HUES64 (cell line): ENCODE results near the gene PEX11G.

Experiments used
- H3K27ac ChIP-seq: 2 replicates; pipeline ENCODE4 v1.7.0; 2013; ENCODE audit warnings: low read depth, low read length, inconsistent platforms
- H3K27me3 ChIP-seq: 2 replicates; pipeline ENCODE4 v1.6.1; 2013; ENCODE audit warnings: mild to moderate bottlenecking, low read length; ENCODE audit not compliant: insufficient read depth
- H3K36me3 ChIP-seq: 2 replicates; pipeline ENCODE4 v1.6.1; 2013; ENCODE audit warnings: mild to moderate bottlenecking, low read length; ENCODE audit not compliant: insufficient read depth
- H3K4me1 ChIP-seq: 2 replicates; pipeline ENCODE4 v1.6.1; 2013; ENCODE audit warnings: mild to moderate bottlenecking, low read length, moderate library complexity; ENCODE audit not compliant: insufficient read depth
- H3K4me3 ChIP-seq: 2 replicates; pipeline ENCODE4 v1.5.1; 2013; ENCODE audit warnings: mild to moderate bottlenecking, low read length, moderate library complexity
- H3K9ac ChIP-seq: 2 replicates; pipeline ENCODE4 v1.6.1; 2013; ENCODE audit warnings: mild to moderate bottlenecking, low read depth, low read length
- H3K9me3 ChIP-seq: 2 replicates; pipeline ENCODE4 v1.6.1; 2013; ENCODE audit warnings: low read depth, low read length; ENCODE audit not compliant: insufficient read depth
- WGBS: fragments of 150-250, 120-280 bp; methylation state at CpG from one replicate; pipeline ENCODE4 v1.1.7; 2013; ENCODE audit warnings: missing lambda C conversion rate; 5-methylcytosine and 5-hydroxymethylcytosine counted together

Gene PEX11G

DNA sequence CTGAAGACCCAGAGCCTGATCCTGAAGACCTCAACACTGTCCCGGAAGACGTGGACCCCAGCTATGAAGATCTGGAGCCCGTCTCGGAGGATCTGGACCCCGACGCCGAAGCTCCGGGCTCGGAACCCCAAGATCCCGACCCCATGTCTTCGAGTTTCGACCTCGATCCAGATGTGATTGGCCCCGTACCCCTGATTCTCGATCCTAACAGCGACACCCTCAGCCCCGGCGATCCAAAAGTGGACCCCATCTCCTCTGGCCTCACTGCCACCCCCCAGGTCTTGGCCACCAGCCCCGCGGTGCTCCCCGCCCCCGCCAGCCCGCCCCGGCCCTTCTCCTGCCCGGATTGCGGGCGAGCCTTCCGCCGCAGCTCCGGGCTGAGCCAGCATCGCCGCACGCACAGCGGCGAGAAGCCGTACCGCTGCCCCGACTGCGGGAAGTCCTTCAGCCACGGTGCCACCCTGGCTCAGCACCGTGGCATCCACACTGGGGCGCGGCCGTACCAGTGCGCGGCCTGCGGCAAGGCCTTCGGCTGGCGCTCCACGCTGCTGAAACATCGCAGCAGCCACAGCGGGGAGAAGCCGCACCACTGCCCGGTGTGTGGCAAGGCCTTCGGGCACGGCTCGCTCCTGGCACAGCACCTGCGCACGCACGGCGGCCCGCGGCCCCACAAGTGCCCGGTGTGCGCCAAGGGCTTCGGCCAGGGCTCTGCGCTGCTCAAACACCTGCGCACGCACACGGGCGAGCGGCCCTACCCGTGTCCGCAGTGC lies 30.7 kb upstream of the PEX11G start:
- Histone ChIP-seq H3K4me3 (no peak overlapping the region), H3K27ac (no peak overlapping the region), H3K4me1 (peaks cover 11% of the 10 kb centered on the region), H3K9ac (no peak overlapping the region), H3K9me3 (no peaks in the 10 kb centered on the region), H3K27me3 (no peaks in the 10 kb centered on the region), H3K36me3 (peaks cover 11% of the 10 kb centered on the region; the same call in 1 of the 2 replicates)
- 96% methylated on average over 74 of the region's 74 CpGs for WGBS

DNA sequence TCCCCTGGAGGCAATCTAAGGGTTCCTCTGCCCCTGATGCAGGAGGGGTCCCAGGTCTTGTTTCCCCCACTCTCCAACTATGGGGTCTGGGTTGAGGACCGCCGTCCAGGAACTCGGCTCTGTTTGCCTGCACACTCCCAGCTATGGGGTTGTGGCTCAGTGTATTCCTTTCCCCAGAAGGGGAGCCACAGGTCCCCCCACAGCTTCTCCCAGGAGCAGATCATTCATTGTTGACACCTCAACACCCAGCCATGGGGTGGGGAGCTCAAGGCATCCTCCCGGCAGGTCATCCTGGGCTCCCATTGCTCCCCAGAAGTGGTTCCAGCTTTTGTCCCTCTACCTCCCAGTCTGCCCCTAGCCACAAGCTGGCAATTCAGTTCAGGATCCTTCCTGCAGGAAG lies 28.0 kb upstream of the PEX11G start:
- Histone ChIP-seq H3K4me3 (peak overlapping the region; percentile 86), H3K27me3 (no peaks in the 10 kb centered on the region), H3K9me3 (no peaks in the 10 kb centered on the region), H3K36me3 (0 out of 2 replicates have a peak, but pooled peaks cover 9% of the 10 kb centered on the region), H3K4me1 (peaks cover 7% of the 10 kb centered on the region), H3K27ac (no peak overlapping the region), H3K9ac (peak overlapping the region; percentile 92)
- WGBS = 80% methylated on average over 4 of the region's 4 CpGs

DNA sequence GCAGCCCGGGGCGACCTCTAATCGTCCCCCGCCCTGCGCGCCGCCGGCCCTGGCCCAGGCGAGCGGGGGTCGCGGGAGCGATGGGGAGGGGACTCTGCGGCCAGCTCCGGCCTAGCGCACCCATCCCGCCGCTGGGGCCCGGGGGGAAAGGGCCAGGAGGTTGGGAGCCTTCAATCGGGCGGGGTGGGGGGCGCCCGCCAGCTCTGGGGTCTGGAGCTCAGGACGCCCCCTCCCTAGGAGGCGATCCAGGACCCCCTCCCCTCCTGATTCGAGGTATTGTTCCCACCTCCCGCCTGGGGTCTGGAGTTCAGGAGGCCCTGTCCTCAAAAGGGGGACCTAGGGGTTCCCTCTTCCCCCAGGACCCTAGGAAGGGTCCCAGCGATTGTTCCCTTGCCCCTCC lies 27.5 kb upstream of the PEX11G start:
- WGBS = 2% methylated on average over 25 of the region's 28 CpGs
- Histone ChIP-seq H3K36me3 (0 out of 2 replicates have a peak, but pooled peaks cover 9% of the 10 kb centered on the region), H3K4me3 (peak overlapping the region; percentile 86), H3K4me1 (peaks cover 7% of the 10 kb centered on the region), H3K9me3 (no peaks in the 10 kb centered on the region), H3K9ac (peak overlapping the region; percentile 92), H3K27ac (peak overlapping the region; percentile 49; the same call in 1 of the 2 replicates), H3K27me3 (no peaks in the 10 kb centered on the region)

DNA sequence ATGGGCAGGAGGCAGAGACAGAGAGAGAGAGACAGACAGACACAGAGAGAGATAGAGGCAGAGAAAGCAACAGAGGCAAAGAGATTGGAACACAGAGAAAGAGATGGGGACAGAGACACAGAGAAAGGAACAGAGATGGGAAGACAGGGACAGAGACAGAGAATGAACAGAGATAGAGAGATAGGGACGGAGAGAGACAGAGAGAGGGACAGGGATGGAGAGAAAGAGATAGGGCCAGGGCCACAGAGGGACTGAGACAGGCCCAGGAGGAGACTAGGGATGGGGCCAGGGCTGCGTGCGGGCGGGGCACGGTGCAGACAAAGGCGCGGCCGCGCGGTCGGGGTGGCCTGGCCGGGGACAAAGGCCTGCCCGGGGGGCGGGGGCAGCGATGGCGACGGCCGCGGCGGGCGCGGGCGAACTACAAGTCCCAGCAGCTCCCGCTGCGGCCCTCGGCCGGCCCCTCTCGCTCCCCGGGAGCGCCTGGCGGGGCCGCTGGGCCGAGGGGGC lies 26.9 kb upstream of the PEX11G start, which contains the start of gene ZNF358:
Gene ZNF358, plus strand, starts transcription at position 459 of the 507 bp plus-strand sequence. CDS start 3,140 bp downstream, outside the sequence.
- WGBS = 2% methylated on average over 33 of the region's 33 CpGs
- H3K9me3 ChIP-seq = no peaks in the 10 kb centered on the region
- H3K27ac ChIP-seq = peak within 1 kb of the TSS; percentile 49; the same call in 1 of the 2 replicates
- peaks cover 7% of the 10 kb centered on the region for H3K4me1 ChIP-seq
- H3K9ac ChIP-seq = peak within 1 kb of the TSS; percentile 92
- 0 out of 2 replicates have a peak, but pooled peaks cover 9% of the 10 kb centered on the region for H3K36me3 ChIP-seq
- peak within 1 kb of the TSS; percentile 86 for H3K4me3 ChIP-seq
- no peaks in the 10 kb centered on the region for H3K27me3 ChIP-seq

DNA sequence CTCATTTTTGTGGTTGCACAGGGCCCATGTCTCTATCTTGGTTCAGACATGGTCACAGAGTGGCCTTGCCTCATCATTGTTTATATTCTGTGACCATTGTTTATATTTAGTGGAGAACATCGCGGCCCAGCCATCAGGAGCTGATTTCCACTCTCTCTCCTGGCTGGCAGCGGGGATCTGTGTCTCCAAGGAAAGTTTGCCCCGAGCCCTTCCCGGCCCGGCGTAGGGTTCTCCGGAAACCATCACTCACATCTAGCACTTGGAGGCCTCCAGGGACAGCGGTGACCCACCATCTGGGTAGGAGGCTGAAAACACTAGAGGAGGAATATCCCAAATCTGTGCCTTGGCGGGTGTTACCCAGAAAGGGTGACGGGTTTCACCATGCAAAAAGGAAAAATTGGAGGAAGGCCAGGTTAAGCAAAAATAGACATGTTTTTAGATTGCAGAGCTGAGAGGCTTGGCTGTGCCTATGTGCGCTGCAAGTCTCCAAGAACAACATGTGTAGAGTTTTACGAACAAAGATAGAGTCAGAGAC lies 26.3 kb upstream of the PEX11G start:
- Histone ChIP-seq H3K9me3 (no peaks in the 10 kb centered on the region), H3K4me3 (peak overlapping the region; percentile 44), H3K36me3 (0 out of 2 replicates have a peak, but pooled peaks cover 9% of the 10 kb centered on the region), H3K27ac (peak overlapping the region; percentile 33; the same call in 1 of the 2 replicates), H3K9ac (peak overlapping the region; percentile 68), H3K4me1 (peaks cover 7% of the 10 kb centered on the region), H3K27me3 (no peaks in the 10 kb centered on the region)
- 93% methylated on average over 13 of the region's 13 CpGs for WGBS

DNA sequence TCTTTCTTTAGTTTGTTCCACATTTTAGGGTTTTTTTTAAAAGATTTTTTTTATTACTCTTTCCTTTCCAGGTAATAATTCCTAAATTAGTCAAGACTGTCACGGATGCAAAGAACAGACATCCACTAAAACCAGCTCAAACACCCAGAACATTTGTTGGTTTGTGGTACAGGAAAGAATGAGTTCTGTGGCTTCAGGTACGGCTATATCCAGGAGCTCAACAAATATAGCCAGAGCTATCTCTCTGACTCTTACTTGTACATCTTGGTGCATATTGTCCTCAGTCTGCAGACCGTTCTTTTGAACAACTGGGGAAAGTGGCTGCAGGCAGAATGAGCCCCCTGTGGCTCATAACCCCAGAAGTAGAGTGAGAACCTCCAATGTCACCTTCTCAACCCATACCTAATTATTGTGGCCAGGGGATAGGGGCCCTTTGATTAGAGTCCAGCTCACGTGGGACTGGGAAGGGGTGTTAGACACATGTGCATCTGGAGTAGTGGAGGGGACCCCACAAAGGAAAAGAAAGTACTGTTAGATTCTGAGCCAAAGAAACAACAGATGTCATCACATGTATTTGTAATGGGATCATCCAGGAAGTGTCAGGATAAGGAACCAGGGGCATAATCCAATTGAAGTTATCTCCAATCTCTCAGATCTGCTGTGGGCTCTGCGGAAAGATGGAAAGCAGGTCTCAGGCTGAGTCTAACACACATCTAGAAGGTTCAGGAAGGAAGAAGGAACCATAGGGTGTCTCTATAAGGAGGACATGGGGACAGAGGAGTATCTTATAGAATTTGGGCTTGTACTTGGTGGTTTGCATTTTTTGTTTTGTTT lies 25.2 kb upstream of the PEX11G start:
- H3K4me1 ChIP-seq = peaks cover 7% of the 10 kb centered on the region
- no peaks in the 10 kb centered on the region for H3K27me3 ChIP-seq
- WGBS = 89% methylated on average over 4 of the region's 5 CpGs
- H3K36me3 ChIP-seq = 0 out of 2 replicates have a peak, but pooled peaks cover under 1% of the 10 kb centered on the region
- no peak overlapping the region for H3K4me3 ChIP-seq
- no peak overlapping the region for H3K9ac ChIP-seq
- H3K27ac ChIP-seq = no peak overlapping the region
- H3K9me3 ChIP-seq = no peaks in the 10 kb centered on the region

DNA sequence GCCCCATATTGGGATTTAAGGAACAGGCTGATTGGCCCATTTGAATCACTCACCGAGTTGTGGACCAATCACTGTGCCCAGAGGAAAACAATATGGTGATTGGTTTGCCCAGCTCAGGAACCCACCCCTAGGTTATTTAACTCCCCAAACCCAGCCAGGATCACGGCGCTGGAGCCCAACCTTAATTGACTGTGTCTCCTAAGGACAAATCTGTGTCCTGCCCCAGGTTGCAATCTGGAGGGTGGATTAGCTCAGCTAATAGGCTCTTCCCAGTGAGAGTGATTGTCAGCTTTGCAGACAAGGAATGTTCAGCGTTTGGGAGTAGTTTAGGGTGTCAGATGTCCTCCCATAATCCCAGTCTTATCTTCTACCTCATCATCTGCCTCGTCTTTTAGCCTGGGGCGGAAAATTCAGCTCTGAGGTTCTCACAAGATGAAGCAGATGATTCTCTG lies 23.6 kb upstream of the PEX11G start:
- Histone ChIP-seq H3K27me3 (no peaks in the 10 kb centered on the region), H3K4me1 (peaks cover 7% of the 10 kb centered on the region), H3K36me3 (no peaks in the 10 kb centered on the region), H3K4me3 (no peak overlapping the region), H3K9ac (no peak overlapping the region), H3K27ac (no peak overlapping the region), H3K9me3 (no peaks in the 10 kb centered on the region)
- WGBS = 80% methylated on average over 6 of the region's 6 CpGs

DNA sequence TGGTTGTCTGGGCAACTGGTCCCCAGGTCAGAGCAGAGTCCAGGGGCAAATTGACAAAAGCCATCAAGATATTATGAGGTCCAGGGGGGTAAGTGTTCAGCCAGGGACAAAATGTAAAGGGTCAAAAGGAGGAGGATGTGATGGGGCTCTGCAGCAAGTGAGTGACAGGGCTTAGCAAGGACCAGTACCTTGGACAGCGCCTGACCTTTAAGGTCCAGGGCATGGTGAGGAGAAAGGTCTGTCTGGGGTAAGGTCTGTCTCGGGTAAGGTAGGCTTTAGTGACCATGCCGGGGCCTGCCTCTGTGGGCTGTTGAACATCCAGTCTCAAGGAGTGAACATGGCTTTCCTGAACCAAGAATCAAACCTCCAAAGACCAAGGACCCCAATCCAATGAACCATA lies 20.8 kb upstream of the PEX11G start:
- Histone ChIP-seq H3K9me3 (no peaks in the 10 kb centered on the region), H3K27ac (no peak overlapping the region), H3K9ac (no peak overlapping the region), H3K4me3 (no peak overlapping the region), H3K27me3 (no peaks in the 10 kb centered on the region; the same call in 1 of the 2 replicates), H3K4me1 (peaks cover 4% of the 10 kb centered on the region; the same call in 1 of the 2 replicates), H3K36me3 (no peaks in the 10 kb centered on the region)
- WGBS = 29% methylated on average over 3 of the region's 3 CpGs

DNA sequence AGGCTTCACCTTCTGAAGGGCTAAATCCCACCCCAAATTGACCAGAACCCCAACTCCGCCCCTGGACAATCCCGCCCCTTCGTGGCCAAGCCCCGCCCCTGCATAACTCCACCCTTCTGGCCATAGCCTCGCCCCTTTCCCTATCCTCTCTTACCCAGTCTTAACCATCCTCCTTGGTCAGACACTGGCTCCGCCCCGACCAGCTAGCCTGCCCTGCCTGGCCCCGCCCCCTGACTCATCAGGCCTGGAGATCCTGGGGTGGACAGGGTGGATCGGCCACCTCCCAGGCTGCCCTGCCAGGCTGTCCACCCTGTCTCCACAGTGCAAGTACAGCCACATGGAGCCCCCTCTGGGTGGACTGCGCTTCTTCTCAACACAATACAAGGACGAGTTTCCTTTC lies 19.0 kb upstream of the PEX11G start:
- 55% methylated on average over 11 of the region's 11 CpGs for WGBS

DNA sequence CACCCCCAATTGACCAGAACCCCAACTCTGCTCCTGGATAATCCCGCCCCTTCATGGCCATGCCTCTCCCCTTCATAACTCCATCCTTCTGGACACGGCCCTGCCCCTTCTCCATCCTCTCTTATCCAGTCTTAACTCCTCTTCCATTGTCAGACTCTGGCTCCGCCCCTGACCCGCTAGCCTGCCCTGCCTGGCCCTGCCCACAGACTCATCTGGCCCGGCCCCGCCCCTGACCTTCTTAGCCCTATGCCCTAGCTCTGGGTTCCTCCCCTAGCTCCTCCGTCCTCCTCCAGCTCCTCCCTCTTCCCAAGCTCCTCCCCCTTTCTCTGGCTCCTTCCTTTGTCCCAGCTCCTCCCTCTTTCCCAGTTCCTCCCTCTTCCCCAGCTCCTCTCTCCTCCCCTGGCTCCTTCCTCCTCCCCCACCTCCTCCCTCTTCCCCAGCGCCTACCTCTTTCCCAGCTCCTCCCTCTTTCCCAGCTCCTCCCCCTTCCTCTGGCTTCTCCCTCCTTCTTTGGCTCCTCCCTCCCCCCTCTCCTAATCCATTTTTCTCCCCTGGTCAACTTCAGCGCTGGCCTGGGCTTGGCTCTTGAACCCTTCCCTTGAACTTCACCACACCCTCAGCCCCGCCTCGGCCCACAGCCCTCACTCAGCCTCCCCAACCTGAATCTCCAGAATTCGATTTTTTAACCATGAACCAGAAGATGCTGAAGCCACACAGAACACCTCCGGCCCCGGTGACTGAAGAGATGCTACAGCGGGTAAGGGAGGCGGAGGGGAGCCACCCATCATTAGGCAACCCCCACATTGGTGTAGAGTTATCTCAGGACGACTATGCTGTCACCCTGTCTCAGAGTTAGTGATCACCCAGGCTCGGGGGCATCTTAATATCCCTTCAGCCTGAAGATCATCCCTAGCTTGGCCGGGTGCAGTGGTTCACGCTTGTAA lies 17.8 kb upstream of the PEX11G start:
- peak overlapping the region; percentile 49 for H3K4me3 ChIP-seq
- H3K9ac ChIP-seq = no peak overlapping the region
- no peaks in the 10 kb centered on the region for H3K9me3 ChIP-seq
- H3K27ac ChIP-seq = no peak overlapping the region
- 48% methylated on average over 20 of the region's 20 CpGs for WGBS
- peaks cover 7% of the 10 kb centered on the region for H3K27me3 ChIP-seq
- H3K4me1 ChIP-seq = peaks cover 4% of the 10 kb centered on the region; the same call in 1 of the 2 replicates
- no peaks in the 10 kb centered on the region for H3K36me3 ChIP-seq

More for the DNA sequence above, 19.0 kb upstream of the PEX11G start:
- H3K4me3 ChIP-seq = no peak overlapping the region
- H3K27ac ChIP-seq = no peak overlapping the region
- H3K27me3 ChIP-seq = no peaks in the 10 kb centered on the region; the same call in 1 of the 2 replicates
- H3K9ac ChIP-seq = no peak overlapping the region
- no peaks in the 10 kb centered on the region for H3K9me3 ChIP-seq
- H3K36me3 ChIP-seq = no peaks in the 10 kb centered on the region
- H3K4me1 ChIP-seq = peaks cover 4% of the 10 kb centered on the region; the same call in 1 of the 2 replicates
